Measurements from ENCODE around the gene SPINK1.

DNA sequence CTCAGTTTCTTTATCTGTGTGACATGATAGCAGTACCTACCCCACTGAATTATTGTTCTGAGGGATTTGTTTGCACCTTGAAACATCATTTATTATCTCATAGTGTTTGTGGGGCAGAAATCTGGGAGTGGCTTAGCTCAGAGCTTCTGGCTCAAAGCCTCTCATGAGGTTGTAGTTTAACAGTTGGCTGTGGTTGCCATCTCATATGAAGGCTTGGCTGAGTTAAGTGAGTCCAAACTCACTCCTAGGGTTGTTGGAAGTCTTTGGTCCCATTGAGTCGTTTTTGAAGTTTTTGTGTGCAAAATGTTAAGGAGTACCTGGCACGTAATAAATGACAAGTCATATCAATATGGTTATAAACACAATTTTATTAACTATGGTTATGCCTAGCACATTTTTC lies 45.3 kb downstream of the SPINK1 start:
- TF ChIP-seq, protein P1, sequence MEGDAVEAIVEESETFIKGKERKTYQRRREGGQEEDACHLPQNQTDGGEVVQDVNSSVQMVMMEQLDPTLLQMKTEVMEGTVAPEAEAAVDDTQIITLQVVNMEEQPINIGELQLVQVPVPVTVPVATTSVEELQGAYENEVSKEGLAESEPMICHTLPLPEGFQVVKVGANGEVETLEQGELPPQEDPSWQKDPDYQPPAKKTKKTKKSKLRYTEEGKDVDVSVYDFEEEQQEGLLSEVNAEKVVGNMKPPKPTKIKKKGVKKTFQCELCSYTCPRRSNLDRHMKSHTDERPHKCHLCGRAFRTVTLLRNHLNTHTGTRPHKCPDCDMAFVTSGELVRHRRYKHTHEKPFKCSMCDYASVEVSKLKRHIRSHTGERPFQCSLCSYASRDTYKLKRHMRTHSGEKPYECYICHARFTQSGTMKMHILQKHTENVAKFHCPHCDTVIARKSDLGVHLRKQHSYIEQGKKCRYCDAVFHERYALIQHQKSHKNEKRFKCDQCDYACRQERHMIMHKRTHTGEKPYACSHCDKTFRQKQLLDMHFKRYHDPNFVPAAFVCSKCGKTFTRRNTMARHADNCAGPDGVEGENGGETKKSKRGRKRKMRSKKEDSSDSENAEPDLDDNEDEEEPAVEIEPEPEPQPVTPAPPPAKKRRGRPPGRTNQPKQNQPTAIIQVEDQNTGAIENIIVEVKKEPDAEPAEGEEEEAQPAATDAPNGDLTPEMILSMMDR (optimal IDR thresholded peaks at IDR 0.05 in 1 of 3, IDR thresholded peaks at IDR 0.05 in 1 of 3, conservative IDR thresholded peaks at IDR 0.05 in 1 of 3; ENCODE audit: extremely low read depth in 1 of 3, insufficient read depth in 2 of 3, low read length in 3 of 3), result no peak
- TF ChIP-seq EZH2 (IDR thresholded peaks at IDR 0.05; ENCODE audit: low read length), result no peak
